ENCODE measurements around the gene OSTF1.

OSTF1 gene

GRCh38 chr9:75169623-75170022, 81.3 kb downstream of the OSTF1 start:
- DNase-seq = no peak

GRCh38 chr9:75170898-75171360, 82.6 kb downstream of the OSTF1 start:
- no peak for DNase-seq

GRCh38 chr9:75175395-75175794, 87.1 kb downstream of the OSTF1 start:
- no peak for DNase-seq

- no peak for DNase-seq
These were observed 87.7 kb downstream of the OSTF1 start for GRCh38 chr9:75176037-75176436.

GRCh38 chr9:75181750-75182149, 93.4 kb downstream of the OSTF1 start:
- peak in 1 of 2 experiments; percentile 12 for DNase-seq

GRCh38 chr9:75183306-75183705, 95.0 kb downstream of the OSTF1 start:
- no peak for DNase-seq

- DNase-seq = no peak
These were observed 96.2 kb downstream of the OSTF1 start for GRCh38 chr9:75184471-75184870.

- peak in 1 of 2 experiments; percentile 55 for DNase-seq
These were observed 97.4 kb downstream of the OSTF1 start for GRCh38 chr9:75185585-75186170.

- DNase-seq = peak in 1 of 2 experiments; percentile 32
These were observed 98.6 kb downstream of the OSTF1 start for GRCh38 chr9:75186767-75187380.

GRCh38 chr9:75188756-75189155, 100.4 kb downstream of the OSTF1 start:
- no peak for DNase-seq

GRCh38 chr9:75190762-75191161, 102.4 kb downstream of the OSTF1 start:
- DNase-seq = no peak

All from SW 1271 (cell line).